ENCODE results near the gene HDGFL3.
"Not testable (repeated sequence)": the region's sequence is repeated elsewhere in the genome, so short reads cannot be mapped to it uniquely, and the experiment has no call there.

The HDGFL3 gene

DNA sequence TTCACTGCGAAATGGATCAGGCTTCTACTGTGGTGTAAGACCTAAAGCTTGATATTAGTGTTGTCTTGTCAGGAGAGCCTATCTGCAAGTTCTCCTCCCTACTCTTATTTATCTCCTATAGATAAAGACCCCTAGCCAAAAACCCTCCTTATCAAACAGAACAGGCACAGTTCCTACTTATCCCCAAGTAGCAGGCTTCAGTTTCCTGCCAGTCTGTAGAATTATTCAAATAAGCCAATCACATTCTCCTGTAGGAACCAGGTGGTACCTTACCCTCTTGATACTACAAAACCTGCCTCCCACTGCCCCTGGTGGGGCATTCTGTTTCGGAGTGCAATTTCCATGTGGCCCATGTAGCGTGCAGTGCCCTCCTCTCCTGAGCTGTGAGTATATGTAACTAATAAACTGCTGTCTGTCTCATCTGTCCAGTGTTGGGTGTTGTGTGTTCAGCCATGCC is 28.7 kb downstream of the HDGFL3 start:
- Histone ChIP-seq H2AFZ (ENCODE audit: low read depth, low read length) (no peak overlapping the region), H3K36me3 (ENCODE audit: insufficient read depth, low read length) (peaks cover 12% of the 10 kb centered on the region), H3K4me1 (ENCODE audit: insufficient read depth, low read length) (no peaks in the 10 kb centered on the region), H3K27me3 (ENCODE audit: insufficient read depth, low read length) (no peaks in the 10 kb centered on the region), H3K4me3 (ENCODE audit: low read length) (no peak overlapping the region), H3K9me3 (ENCODE audit: low read length) (no peaks in the 10 kb centered on the region)

GRCh38 chr15:83178390-83178789 is 29.2 kb downstream of the HDGFL3 start:
- no peaks in the 10 kb centered on the region for H3K27me3 ChIP-seq (ENCODE audit: insufficient read depth, low read length)
- peaks cover 10% of the 10 kb centered on the region for H3K36me3 ChIP-seq (ENCODE audit: insufficient read depth, low read length)
- no peak overlapping the region for H3K4me3 ChIP-seq (ENCODE audit: low read length)
- H3K9me3 ChIP-seq (ENCODE audit: low read length), result no peaks in the 10 kb centered on the region
- no peaks in the 10 kb centered on the region for H3K4me1 ChIP-seq (ENCODE audit: insufficient read depth, low read length)
- no peak overlapping the region for H2AFZ ChIP-seq (ENCODE audit: low read depth, low read length)

GRCh38 chr15:83174891-83175290 is 32.7 kb downstream of the HDGFL3 start:
- H3K4me3 ChIP-seq (ENCODE audit: low read length), result no peak overlapping the region
- no peaks in the 10 kb centered on the region for H3K4me1 ChIP-seq (ENCODE audit: insufficient read depth, low read length)
- H3K9me3 ChIP-seq (ENCODE audit: low read length), result peaks cover 4% of the 10 kb centered on the region
- H3K27me3 ChIP-seq (ENCODE audit: insufficient read depth, low read length), result no peaks in the 10 kb centered on the region
- peaks cover 6% of the 10 kb centered on the region for H3K36me3 ChIP-seq (ENCODE audit: insufficient read depth, low read length)
- no peak overlapping the region for H2AFZ ChIP-seq (ENCODE audit: low read depth, low read length)

GRCh38 chr15:83170474-83171165 is 37.0 kb downstream of the HDGFL3 start:
- no peaks in the 10 kb centered on the region for H3K4me1 ChIP-seq (ENCODE audit: insufficient read depth, low read length)
- H3K36me3 ChIP-seq (ENCODE audit: insufficient read depth, low read length), result peaks cover 2% of the 10 kb centered on the region
- no peak overlapping the region for H3K4me3 ChIP-seq (ENCODE audit: low read length)
- H3K27me3 ChIP-seq (ENCODE audit: insufficient read depth, low read length), result no peaks in the 10 kb centered on the region
- peaks cover 8% of the 10 kb centered on the region for H3K9me3 ChIP-seq (ENCODE audit: low read length)
- H2AFZ ChIP-seq (ENCODE audit: low read depth, low read length), result no peak overlapping the region

GRCh38 chr15:83169576-83169975 is 38.0 kb downstream of the HDGFL3 start:
- not testable (repeated sequence) for H3K36me3 ChIP-seq (ENCODE audit: insufficient read depth, low read length); H3K9me3 ChIP-seq (ENCODE audit: low read length); H3K4me1 ChIP-seq (ENCODE audit: insufficient read depth, low read length); H2AFZ ChIP-seq (ENCODE audit: low read depth, low read length); H3K4me3 ChIP-seq (ENCODE audit: low read length); H3K27me3 ChIP-seq (ENCODE audit: insufficient read depth, low read length)

DNA sequence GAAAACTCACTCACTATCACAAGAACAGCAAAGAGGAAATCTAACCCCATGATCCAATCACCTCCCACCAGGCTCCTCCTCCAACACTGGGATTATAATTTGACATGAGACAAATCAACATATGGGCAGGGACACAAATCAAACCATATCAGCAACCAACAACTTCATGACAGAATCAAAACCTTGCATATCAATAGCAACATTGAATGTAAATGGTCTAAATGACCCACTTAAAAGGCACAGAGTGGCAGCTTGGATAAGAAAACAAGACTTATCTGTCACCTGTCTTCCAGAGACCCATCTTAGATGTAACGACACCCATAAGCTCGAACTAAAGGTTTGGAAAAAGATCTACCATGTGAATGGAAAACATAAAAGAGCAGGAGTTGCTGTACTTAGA is 40.8 kb downstream of the HDGFL3 start:
- Histone ChIP-seq H3K4me1 (ENCODE audit: insufficient read depth, low read length) (no peaks in the 10 kb centered on the region), H3K4me3 (ENCODE audit: low read length) (no peak overlapping the region), H3K36me3 (ENCODE audit: insufficient read depth, low read length) (peaks cover 12% of the 10 kb centered on the region), H3K9me3 (ENCODE audit: low read length) (peaks cover 8% of the 10 kb centered on the region), H2AFZ (ENCODE audit: low read depth, low read length) (no peak overlapping the region), H3K27me3 (ENCODE audit: insufficient read depth, low read length) (no peaks in the 10 kb centered on the region)

DNA sequence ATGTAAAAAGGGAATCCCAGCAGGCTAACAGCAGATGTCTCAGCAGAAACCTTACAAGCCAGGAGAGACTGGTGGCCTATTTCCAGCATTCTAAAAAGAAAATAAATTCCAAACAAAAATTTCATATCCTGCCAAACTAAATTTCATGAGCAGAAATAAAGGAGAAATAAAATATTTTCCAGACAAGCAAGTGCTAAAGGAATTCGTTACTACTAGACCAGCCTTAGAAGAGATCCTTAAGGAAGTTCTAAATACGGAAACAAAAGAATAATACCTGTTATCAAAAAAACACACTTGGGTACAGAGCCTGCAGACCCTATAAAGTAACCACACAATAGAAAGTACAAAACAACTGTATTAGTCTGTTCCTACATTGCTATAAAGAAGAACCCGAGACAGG is 41.4 kb downstream of the HDGFL3 start:
- H3K4me1 ChIP-seq (ENCODE audit: insufficient read depth, low read length), result no peaks in the 10 kb centered on the region
- H3K9me3 ChIP-seq (ENCODE audit: low read length), result peaks cover 8% of the 10 kb centered on the region
- no peak overlapping the region for H2AFZ ChIP-seq (ENCODE audit: low read depth, low read length)
- peaks cover 15% of the 10 kb centered on the region for H3K36me3 ChIP-seq (ENCODE audit: insufficient read depth, low read length)
- H3K4me3 ChIP-seq (ENCODE audit: low read length), result no peak overlapping the region
- H3K27me3 ChIP-seq (ENCODE audit: insufficient read depth, low read length), result no peaks in the 10 kb centered on the region

DNA sequence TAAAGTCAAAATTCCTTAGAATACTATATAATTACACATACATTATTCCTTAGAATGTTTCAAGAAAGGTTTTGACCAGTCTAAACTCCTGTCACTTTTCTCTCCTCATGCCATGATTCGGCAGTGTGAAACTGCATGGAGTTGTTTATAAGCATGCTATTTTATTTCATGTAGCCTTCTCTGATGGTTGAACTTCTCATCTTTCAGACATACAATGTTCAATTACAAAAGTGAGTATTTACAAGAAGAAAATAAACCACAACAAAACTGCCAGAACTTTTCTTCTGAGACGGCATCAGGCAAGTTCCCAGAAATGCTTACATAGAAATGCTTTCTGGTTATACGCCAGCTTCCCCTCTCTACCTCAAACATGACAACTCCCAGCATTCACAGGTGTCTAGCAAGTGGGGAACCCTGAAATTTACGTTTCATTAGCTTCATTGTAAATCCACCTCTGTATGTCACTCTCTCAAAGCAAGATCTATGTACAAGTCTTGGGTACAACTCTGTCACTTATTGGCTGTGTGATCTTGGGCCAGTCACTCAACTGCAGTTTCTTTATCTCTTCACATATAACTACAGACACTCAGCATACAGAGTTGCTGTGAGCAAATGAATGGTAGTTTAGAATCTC is 42.7 kb downstream of the HDGFL3 start:
- Histone ChIP-seq H3K4me1 (ENCODE audit: insufficient read depth, low read length) (no peaks in the 10 kb centered on the region), H2AFZ (ENCODE audit: low read depth, low read length) (no peak overlapping the region), H3K36me3 (ENCODE audit: insufficient read depth, low read length) (peaks cover 19% of the 10 kb centered on the region), H3K27me3 (ENCODE audit: insufficient read depth, low read length) (no peaks in the 10 kb centered on the region), H3K9me3 (ENCODE audit: low read length) (peaks cover 5% of the 10 kb centered on the region), H3K4me3 (ENCODE audit: low read length) (no peak overlapping the region)

DNA sequence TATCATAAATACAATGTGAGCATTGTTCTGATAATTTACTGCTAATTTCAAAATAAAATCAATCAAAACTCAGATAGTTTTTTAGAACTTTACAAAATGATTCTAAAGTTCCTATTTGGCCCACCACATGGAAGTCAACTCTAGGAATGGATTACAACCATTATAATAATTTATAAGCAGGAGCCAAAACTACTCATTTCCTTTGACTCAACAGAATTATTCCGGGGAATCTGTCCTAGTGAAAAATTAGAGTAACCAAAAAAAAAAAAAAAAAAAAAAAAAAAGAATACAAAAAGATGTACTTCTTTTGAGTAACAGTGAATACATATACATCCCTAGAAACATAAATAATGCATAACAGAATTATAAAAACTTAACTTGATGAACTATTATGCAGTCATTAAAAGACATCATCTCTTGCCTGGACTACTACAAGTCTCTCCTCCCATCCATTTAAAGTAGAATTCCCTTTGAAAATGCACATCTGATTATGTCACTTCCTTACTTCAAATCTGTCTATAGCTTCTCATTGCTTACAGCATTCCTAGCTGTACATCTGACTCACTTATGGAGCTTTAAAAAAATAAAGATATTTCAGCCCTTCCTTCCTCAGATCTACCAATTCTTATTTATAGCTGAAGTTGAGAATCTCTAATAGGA is 43.4 kb downstream of the HDGFL3 start:
- Histone ChIP-seq H3K27me3 (ENCODE audit: insufficient read depth, low read length) (no peaks in the 10 kb centered on the region), H3K36me3 (ENCODE audit: insufficient read depth, low read length) (peaks cover 26% of the 10 kb centered on the region), H3K4me3 (ENCODE audit: low read length) (no peak overlapping the region), H3K9me3 (ENCODE audit: low read length) (peaks cover 5% of the 10 kb centered on the region), H3K4me1 (ENCODE audit: insufficient read depth, low read length) (no peaks in the 10 kb centered on the region), H2AFZ (ENCODE audit: low read depth, low read length) (no peak overlapping the region)

- Histone ChIP-seq H3K36me3 (ENCODE audit: insufficient read depth, low read length) (peaks cover 36% of the 10 kb centered on the region), H3K9me3 (ENCODE audit: low read length) (peaks cover 5% of the 10 kb centered on the region), H2AFZ (ENCODE audit: low read depth, low read length) (no peak overlapping the region), H3K4me3 (ENCODE audit: low read length) (no peak overlapping the region), H3K4me1 (ENCODE audit: insufficient read depth, low read length) (no peaks in the 10 kb centered on the region), H3K27me3 (ENCODE audit: insufficient read depth, low read length) (no peaks in the 10 kb centered on the region)
Observed at GRCh38 chr15:83163032-83163431, 44.6 kb downstream of the HDGFL3 start.

DNA sequence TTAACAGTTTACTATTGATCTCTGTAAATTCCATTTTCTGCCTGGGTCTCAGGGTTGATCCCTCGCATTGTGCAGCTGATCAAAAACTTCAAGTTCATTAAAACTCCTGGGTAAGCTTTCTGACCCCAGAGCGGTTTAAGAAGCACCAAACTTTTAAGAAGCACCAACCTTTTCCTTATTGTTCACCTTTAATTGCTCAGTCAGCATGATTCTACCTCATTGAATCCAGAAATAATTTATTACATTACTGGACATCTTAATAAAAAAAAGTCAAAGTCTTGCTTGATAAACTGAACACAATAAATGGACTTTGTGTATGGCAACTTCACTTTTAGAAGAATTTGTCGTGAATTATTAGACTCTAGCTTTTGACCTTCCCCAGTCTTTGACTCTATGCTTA is 46.9 kb downstream of the HDGFL3 start:
- no peaks in the 10 kb centered on the region for H3K27me3 ChIP-seq (ENCODE audit: insufficient read depth, low read length)
- H3K4me1 ChIP-seq (ENCODE audit: insufficient read depth, low read length), result no peaks in the 10 kb centered on the region
- H2AFZ ChIP-seq (ENCODE audit: low read depth, low read length), result no peak overlapping the region
- no peak overlapping the region for H3K4me3 ChIP-seq (ENCODE audit: low read length)
- peaks cover 59% of the 10 kb centered on the region for H3K36me3 ChIP-seq (ENCODE audit: insufficient read depth, low read length)
- H3K9me3 ChIP-seq (ENCODE audit: low read length), result no peaks in the 10 kb centered on the region

DNA sequence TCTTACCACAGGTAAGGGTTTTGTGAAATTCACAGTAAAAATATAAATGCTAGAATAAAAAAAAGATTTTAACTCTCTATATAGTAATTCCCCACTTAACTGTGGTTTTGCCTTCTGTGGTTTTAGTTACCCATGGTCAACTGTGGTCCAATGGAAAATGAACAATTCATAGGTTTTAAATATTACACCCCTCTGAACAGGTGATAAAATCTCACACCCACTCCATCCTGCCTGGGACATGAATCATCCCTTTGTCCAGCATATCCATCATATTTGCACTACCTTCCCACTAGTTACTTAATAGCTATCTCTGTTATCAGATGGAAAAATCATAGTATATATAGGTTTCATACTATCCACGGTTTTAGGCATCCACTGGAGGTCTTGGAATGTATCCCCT is 49.2 kb downstream of the HDGFL3 start:
- H3K4me3 ChIP-seq (ENCODE audit: low read length), result no peak overlapping the region

GRCh38 chr15:83155942-83156341 is 51.7 kb downstream of the HDGFL3 start:
- H3K36me3 ChIP-seq (ENCODE audit: insufficient read depth, low read length), result peaks cover 81% of the 10 kb centered on the region
- no peaks in the 10 kb centered on the region for H3K4me1 ChIP-seq (ENCODE audit: insufficient read depth, low read length)
- H2AFZ ChIP-seq (ENCODE audit: low read depth, low read length), result no peak overlapping the region
- no peak overlapping the region for H3K4me3 ChIP-seq (ENCODE audit: low read length)
- H3K9me3 ChIP-seq (ENCODE audit: low read length), result no peaks in the 10 kb centered on the region
- no peaks in the 10 kb centered on the region for H3K27me3 ChIP-seq (ENCODE audit: insufficient read depth, low read length)

More for the DNA sequence above, 49.2 kb downstream of the HDGFL3 start:
- Histone ChIP-seq H3K36me3 (ENCODE audit: insufficient read depth, low read length) (peaks cover 79% of the 10 kb centered on the region), H3K9me3 (ENCODE audit: low read length) (no peaks in the 10 kb centered on the region), H3K4me1 (ENCODE audit: insufficient read depth, low read length) (no peaks in the 10 kb centered on the region), H3K27me3 (ENCODE audit: insufficient read depth, low read length) (no peaks in the 10 kb centered on the region), H2AFZ (ENCODE audit: low read depth, low read length) (no peak overlapping the region)
